GM12874 (cell line): Measurements from ENCODE around the gene THRA.

Experiments used
- TF ChIP-seq, protein P1 (sequence below): IDR thresholded peaks from 2 replicates; pipeline ENCODE4 v1.5.1; 2011; ENCODE audit warnings: low read depth, mild to moderate bottlenecking, control low read depth, low read length, moderate library complexity; ENCODE audit not compliant: insufficient read depth

THRA gene

DNA sequence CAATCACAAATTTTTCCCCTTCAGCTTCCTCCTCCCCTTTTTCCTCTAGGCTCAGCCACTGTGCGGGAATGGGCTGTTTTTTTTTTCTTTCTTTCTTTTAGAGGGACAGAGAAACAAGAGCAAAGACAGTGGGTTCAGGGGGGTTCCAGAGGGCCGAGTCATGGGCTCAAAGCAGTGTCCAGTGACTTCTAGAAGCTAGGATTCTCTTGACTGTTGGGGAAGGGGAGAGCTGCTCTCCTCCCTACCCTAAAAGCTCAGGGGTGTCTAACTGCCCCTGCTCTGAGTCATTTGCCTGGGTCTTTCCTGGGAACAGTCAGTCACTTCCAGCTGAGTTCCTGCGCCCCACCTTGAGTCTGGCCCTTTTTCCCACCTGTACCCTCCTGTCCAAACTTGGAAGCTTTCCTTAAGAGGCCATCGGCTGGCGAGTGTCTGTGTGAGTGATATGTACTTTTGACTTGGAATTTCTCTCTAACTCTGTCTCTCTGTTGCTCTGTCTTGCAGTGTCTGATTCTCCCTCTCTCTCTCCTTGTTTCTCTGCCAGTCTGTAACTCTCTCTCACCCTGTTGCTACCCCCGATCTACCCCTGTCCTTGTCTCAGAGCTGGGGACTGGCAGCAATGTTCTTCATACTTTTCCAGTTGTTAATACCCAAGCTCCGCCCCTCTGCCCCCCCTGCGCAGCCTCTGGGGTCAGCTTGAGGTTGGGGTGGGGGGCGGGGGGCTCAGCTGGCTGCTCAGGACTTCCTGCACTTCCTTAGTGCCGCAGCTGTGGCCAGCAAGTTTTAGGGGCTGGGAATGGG is 2.4 kb downstream of the THRA start:
- TF ChIP-seq, protein P1, sequence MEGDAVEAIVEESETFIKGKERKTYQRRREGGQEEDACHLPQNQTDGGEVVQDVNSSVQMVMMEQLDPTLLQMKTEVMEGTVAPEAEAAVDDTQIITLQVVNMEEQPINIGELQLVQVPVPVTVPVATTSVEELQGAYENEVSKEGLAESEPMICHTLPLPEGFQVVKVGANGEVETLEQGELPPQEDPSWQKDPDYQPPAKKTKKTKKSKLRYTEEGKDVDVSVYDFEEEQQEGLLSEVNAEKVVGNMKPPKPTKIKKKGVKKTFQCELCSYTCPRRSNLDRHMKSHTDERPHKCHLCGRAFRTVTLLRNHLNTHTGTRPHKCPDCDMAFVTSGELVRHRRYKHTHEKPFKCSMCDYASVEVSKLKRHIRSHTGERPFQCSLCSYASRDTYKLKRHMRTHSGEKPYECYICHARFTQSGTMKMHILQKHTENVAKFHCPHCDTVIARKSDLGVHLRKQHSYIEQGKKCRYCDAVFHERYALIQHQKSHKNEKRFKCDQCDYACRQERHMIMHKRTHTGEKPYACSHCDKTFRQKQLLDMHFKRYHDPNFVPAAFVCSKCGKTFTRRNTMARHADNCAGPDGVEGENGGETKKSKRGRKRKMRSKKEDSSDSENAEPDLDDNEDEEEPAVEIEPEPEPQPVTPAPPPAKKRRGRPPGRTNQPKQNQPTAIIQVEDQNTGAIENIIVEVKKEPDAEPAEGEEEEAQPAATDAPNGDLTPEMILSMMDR = no peak

DNA sequence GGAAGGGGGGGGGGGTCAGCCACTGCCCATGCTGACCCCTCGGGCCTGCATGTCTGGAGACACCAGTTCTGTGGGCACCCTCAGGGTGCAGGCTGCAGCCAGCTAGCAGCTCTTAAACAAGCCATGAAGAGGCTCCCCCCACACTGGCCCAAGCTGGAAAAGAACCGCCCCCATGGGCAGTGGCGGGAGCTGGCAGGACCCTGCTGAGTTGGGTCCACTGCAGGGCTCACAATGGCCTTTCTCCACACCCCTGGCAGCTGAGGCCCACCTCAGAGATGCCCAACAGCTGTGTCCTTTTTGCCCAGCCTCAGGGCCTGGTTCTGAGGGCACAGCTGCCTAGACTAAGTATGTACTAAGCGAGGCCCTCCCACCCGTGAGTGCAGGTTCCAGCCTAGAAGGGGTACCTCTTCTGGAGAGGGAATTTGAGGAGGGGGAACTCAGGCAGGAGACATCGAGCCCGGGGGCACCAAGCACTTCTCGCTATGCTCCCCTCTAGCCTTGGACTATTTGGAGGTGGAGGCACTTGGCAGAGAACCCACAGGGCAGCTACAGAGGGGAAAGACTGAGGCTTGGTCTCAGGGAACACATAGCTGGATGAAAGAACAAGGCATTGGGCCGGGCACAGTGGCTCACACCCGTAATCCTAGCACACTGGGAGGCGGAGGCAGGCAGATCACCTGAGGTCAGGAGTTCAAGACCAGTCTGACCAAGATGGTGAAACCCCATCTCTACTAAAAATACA is 3.2 kb downstream of the THRA start:
- TF ChIP-seq, protein P1 = no peak

DNA sequence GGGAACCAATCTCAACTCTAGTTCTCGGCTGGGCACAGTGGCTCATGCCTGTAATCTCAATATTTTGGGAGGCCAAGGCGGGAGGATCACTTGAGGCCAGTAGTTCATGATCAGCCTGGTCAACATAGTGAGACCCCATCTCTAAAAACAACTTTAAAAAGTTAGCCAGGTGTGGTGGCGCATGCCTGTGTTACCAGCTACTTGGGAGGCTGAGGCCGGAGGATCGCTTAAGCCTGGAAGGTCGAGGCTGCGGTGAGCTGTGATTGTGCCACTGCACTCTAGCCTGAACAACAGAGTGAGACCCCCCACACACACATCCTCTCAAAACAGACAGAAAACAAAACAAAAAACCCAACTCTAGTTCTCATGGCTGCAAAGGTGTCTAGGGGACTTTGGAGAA is 4.9 kb downstream of the THRA start:
- TF ChIP-seq, protein P1 = no peak

DNA sequence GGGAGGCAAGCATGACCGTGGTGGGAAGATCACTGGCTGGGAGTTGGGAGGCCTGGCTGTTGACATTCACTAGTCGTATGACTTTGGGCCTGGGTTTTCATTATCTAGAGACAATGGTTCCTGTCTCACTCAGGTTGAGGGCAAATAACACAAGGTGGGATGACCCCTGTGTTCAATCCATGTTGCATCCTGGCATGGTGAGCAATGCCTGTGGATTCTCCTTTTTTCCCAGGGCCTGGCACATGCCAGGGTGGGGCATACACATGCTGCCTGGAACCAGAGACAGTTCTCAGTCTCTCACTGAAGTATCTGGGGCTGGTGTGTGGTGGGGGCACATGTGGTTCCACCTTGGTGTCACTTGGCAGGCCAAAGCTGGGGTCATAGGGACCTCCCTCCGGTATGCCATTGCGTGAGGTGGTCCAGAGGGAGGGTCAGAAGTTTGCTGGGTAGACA is 5.4 kb downstream of the THRA start:
- TF ChIP-seq, protein P1 = no peak

DNA sequence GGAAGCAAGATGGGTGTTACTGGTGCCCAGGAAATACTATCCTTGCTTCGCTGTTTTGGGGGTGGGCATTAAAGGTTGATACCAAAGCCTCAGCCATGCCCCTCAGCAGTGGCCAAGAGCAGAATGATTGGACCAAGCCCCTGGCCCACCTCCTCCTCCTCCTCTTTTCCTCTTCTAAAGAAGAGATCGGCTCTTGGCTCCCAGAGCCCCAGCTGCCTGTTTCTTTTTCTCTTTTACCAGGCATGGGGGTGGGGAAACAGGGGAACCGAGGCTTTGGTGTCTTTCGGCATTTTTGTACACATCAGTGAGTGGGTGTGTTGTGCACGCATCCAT is 5.8 kb downstream of the THRA start:
- TF ChIP-seq, protein P1 = no peak

DNA sequence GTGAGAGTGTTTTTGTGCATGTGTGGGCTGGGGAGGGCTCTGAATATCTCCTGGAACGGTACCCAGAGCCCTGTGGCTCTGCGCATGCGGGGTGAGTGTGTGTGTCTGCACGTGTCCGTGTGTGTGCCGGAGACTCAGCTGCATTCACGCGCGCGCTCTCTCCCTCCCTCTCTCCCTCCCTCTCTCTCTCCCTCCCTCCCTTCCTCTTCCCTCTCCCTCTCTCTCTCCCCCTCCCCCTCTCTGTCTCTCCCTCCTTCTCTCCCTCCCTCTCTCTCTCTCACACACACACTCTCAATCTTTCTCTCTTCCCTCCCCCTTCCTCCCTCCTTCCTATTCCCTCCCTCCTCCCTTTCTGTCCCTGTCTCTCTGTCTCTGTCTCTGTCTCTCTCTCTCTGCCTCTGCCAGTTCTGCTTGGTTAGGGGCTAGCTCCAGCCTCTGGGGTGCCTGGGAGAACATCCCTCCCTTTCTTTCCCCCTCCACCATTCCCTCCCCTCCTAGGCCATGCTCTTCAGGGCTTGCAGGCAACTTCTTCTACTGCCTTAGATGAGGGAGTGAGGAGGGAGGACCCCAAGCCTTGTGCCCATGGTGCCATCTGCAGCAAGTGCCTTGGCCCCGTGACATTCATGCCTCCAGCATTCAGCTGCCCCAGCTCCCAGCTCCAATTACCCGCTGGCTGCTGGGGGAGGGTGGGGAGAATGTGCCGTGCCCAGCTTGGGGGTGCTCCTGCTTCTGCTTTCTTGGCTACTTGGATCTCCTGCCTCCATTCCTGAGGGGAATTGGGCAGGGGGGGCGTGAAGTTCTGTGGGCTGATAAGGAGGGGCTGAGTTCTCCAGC is 6.4 kb downstream of the THRA start:
- TF ChIP-seq, protein P1 = no peak
